Stimulated activated CD4-positive, alpha-beta T cell treated with anti-CD3 and anti-CD28 coated beads, Interleukin-15, amount 100 ng/mL, for 24 hours (primary cell): ENCODE data around the gene MBOAT7.
"Not testable (repeated sequence)": the region's sequence is repeated elsewhere in the genome, so short reads cannot be mapped to it uniquely, and the experiment has no call there.

Source experiments
- DNase-seq: peaks from one replicate; pipeline ENCODE4 v3.0.0-alpha.2; 2020

Gene MBOAT7

DNA sequence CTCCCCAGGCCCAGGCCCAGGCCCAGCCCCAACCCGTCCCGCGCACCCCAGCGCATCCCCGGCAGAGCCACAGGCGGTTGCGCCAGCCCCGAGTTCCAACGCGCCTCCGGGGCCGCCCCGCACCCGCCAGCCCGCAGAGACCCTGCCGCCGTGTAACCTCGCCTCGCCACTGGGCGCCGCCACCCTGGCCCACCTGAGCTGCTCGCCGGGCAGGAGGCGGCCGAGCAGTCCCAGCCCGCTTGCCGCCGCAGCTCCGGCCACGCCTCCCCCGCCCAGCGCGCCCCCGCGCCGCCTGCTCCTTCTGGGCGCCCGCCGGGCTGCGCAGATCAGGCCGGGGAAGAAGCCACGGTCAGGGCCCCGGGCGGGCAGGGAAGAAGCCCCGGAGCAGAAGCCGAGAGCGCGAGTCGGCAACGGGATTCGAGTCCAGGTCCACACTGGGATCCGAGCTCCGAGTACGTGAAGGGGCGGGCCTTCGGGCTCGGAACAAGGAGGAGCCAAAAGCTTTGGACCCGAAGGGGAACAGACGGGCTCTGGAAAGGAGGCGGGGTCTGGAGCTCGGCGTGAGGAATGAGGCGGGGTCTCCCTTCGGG is at the start of gene MBOAT7:
Gene MBOAT7 (minus strand): TSS at position 436 of the 590 bp plus-strand sequence. CDS start 1,072 bp downstream, outside the sequence.
- no peak for DNase-seq

GRCh38 chr19:54233941-54234340 is 44.6 kb upstream of the MBOAT7 start:
- DNase-seq: no peak

- peak; percentile 90 for DNase-seq
These were observed 41.9 kb upstream of the MBOAT7 start for GRCh38 chr19:54231077-54231931.

- DNase-seq: no peak
These were observed 40.7 kb upstream of the MBOAT7 start for GRCh38 chr19:54230031-54230430.

DNA sequence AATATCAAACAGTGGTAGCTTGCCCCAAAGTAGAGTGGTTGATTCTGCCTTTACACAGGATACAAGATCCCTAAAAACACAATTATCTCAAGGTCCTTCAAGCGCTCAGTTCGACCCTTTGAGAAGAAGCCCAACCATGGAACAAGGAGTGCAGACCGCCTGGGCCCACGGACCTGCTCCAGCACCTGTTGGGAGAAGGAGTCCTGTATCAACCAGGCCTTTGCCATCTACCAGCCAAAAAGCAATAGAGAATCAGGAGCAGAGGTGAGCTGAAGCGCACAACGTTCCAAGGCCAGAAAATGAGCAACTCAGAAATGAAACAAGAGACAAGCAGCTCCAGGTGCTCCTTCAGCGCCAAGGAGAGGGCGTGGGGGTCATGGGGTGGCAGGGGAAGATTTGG is 39.8 kb upstream of the MBOAT7 start:
- DNase-seq: no peak

DNA sequence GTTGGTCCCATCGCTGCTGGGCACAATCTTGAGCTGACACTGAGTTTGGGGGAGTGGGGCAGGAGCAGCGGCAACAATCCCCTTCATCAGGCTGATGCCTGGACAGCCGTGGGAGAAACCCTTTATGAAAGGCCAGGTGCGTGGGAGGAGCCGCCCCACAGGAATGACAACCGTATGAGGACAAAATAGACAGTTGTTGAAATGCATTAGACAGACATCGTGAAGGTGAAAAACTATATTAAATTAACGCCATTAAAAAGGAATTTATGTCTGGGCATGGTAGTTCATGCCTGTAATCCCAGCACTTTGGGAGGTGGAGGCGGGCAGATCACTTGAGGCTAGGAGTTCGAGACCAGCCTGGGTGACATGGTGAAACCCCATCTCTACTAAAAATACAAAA is 35.2 kb upstream of the MBOAT7 start:
- not testable (repeated sequence) for DNase-seq

DNA sequence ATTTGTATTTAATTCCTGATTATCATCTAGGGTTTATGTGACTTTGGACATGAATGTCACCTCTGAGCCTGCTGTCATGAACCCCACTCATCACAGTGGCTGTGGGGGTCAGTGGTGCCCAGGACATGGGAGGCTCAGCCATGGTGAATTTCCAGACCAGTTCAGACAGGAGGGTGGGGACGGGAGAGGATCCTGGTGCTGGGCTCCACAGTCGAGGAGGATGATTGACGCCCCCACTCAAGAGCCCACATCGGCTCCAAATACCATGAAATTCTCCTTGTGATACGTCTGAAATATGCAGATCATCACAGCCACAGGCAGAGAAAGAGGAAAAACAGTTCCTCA is 34.5 kb upstream of the MBOAT7 start:
- DNase-seq: not testable (repeated sequence)

GRCh38 chr19:54223277-54223936 is 34.0 kb upstream of the MBOAT7 start:
- not testable (repeated sequence) for DNase-seq

GRCh38 chr19:54222474-54223276 is 33.3 kb upstream of the MBOAT7 start, which contains the start of gene LILRB3:
LILRB3 (minus strand) TSS chr19:54223007; CDS start chr19:54222976, 31 bp downstream.
- not testable (repeated sequence) for DNase-seq

- DNase-seq: not testable (repeated sequence)
These were observed 32.6 kb upstream of the MBOAT7 start for GRCh38 chr19:54221947-54222346.

DNA sequence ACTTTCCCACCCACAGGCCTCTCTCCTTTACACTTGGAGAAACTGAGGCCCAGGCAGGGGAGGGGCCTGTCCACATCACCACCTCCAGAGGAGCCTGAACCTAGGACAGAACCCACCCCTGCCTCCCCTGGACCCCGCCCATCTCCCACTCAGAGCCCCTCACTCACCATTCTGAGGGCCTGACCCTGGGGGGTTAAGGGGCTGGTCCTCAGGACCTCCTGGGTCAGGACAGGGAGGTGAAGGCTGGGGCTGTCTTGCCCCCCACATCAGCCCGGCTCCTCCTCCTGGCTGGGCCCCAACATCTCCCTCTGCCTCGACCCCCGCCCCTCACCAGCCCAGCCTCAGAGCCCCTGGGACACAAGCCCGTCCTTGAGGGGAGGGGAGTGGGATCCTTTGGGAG is 30.3 kb upstream of the MBOAT7 start:
- DNase-seq: not testable (repeated sequence)

DNA sequence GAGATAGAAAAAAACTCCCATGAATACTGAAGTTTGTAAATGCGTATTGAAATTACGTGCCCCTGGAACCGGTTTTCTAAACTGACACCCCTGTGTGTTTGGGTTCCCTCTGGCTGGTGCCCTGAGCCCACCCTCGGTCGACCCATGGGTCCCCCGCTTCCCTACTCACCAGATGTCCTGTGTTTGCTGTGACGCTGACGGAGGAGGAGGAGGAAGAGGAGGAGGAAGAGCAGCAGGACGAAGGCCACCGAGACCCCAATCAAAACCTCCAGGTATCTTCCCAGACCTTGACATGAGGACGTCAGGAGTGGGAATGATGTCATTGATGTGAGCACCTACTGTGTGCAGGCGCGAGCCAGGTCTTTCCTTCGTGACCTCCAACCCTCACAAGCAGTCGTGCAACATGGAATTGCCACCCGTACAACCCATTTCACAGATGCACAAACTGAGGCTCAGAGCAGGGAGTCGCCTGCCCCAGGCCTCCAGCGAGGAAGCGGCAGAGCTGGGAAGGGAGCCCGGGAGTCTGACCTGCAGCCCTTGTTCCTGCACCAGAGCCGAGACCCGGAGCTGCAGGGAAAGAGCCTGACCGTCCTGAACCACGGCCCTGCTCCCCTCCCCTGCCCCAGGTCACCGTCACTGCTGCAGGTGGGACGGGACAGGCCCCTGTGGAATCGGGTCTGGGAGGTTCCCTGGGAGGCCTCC is 29.7 kb upstream of the MBOAT7 start:
- no peak for DNase-seq

DNA sequence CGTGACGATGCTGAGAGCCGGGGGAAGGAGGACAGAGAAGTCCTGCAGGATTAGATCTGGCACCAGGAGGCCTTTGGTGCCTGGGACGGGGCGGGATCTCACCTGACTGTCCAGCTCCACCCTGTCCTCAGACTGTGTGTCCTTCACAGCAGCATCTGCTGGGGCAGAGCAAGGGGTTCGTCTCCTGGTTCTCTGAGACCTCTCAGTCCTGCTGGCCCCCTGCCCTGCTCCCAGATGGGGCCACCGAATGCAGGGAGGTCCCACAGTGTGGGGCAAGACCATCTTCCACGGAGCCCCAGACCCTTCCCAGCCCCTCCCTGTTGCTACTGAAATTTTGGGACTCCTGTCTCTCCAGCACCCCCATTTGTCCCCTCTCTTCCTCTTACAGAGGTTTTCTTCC is 28.9 kb upstream of the MBOAT7 start:
- DNase-seq: no peak

DNA sequence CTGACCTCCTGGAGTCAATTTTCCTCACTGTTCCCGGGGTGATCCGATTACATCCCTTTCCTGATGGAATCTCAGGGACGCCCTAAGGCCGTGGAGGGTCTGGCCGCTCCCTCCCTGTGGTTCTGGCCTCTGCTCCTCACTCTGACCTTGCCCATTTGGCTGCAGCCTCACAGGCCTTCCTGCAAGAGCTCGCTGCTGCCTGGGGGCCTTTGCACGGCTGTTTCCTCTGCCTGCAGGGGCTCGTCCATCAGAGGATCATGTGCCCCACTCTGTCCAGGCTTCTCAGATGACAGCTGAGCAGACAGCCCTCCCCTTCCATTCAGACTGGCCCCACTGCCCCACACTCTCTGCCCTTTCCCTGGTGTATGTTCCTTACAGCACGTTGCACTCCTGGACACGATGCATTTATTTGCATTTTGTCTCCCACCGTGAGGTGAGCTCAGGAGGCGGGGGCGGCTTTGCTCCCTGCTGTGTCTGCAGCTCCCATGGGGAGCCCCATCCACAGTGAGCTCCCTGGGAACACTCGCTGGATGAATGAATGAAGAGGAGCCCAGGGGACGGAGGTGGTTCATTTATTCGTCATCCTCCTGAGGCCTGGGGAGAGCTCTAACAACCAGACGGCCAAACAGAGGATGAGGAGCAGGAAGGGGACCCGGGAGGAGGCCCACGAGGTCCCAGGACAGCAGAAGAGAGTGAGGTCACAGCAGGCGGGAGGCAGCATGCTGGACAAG is 28.3 kb upstream of the MBOAT7 start:
- not testable (repeated sequence) for DNase-seq

DNA sequence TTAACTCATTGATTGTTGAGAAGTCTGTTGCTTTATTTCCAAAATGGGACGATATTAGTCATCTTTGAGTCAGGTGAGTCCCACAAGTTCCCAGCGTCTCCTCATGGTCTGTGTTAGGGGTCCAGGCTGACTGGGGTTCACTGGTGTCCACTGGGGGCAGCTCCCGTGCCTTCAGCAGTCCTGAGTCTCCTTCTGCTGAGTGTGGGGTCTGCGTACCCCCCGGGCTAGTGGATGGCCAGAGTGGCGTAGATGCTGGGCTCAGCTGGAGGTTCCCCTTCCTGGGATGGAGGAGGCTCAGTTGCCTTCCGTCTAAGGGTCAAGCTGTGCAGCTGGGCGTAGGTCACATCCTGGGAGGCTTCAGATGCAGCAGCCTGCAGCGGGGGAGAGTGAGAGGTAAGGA is 27.5 kb upstream of the MBOAT7 start:
- no peak for DNase-seq

- not testable (repeated sequence) for DNase-seq
These were observed 25.4 kb upstream of the MBOAT7 start for GRCh38 chr19:54214734-54215133.

DNA sequence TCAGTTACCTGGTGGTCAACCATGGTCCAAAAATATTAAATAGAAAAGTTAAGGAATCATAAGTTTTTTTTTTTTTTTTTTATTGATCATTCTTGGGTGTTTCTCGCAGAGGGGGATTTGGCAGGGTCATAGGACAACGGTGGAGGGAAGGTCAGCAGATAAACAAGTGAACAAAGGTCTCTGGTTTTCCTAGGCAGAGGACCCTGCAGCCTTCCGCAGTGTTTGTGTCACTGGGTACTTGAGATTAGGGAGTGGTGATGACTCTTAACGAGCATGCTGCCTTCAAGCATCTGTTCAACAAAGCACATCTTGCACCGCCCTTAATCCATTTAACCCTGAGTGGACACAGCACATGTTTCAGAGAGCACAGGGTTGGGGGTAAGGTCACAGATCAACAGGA is 24.8 kb upstream of the MBOAT7 start:
- not testable (repeated sequence) for DNase-seq

GRCh38 chr19:54211235-54211634 is 21.9 kb upstream of the MBOAT7 start:
- no peak for DNase-seq

- DNase-seq: peak; percentile 59
These were observed 20.6 kb upstream of the MBOAT7 start for GRCh38 chr19:54209811-54210494.

DNA sequence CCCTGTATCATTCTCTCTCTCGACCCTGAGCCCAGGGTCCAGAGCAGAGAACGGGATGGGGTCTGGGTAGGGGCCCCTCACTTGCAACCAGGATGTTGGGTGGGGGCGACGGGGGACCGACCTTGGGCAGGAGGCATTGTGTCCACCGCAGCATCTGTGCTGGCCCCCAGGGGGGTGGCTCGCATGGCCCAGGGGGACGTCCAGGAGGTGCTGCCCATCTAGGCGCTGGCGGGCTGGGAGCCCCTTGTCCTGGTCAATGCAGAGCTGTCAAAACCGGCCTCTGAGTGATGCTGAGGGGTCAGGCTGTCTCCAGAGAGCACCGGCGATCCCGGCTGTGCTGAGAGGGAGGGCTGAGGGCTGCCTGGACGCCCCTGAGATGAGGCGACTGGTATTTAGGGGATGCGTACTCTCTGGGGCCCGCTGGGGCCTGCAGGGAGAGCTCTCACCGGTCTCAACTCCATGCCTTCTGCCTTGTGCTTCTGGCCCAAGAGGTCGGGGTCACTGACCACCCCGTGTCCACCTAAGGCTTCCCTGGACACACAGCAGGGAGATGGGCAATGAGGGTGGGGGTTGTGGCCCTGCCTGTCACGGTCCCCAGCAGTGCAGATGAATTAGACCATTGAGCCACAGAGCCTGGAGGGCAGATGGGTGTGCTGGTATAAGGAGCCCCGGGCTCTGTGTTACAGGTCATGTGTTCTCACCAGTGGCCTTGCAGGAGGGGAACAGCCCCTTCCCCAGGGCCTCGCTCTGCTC is 19.9 kb upstream of the MBOAT7 start:
- peak; percentile 58 for DNase-seq
